HepG2 (cell line): Measurements from ENCODE around the gene UXS1. TPM values are rescaled to one million over a fixed set of nuclear protein-coding genes. Genes with fewer than 3 reads are reported as not detected.

Experiments
- ATF5 ChIP-seq: sonication (generic); formaldehyde crosslinking; IDR thresholded peaks from 2 replicates; pipeline ENCODE4 v1.4.0; 2020; ENCODE audit warnings: mild to moderate bottlenecking, low read depth, missing genetic modification reagents
- EP300 ChIP-seq, 3 experiments: sonication (generic) in 1 of 3; formaldehyde crosslinking in 1 of 3; IDR thresholded peaks; 2 replicates each; pipeline versions ENCODE4 v1.5.1 to v1.6.1; 2011 to 2020; ENCODE audit warnings: low read depth in 2 of 3, low read length in 2 of 3, borderline replicate concordance in 1 of 3, improper control_type of control experiment in 1 of 3, mild to moderate bottlenecking in 1 of 3, missing genetic modification reagents in 1 of 3, moderate library complexity in 1 of 3
- GATAD2A ChIP-seq: IDR thresholded peaks from 2 replicates; pipeline ENCODE4 v1.6.1; 2016
- JUND ChIP-seq: sonication (generic); formaldehyde crosslinking; IDR thresholded peaks from 2 replicates; pipeline ENCODE4 v1.8.0; 2022; ENCODE audit warnings: mild to moderate bottlenecking, missing genetic modification reagents
- KDM6A ChIP-seq: IDR thresholded peaks from 2 replicates; pipeline ENCODE4 v1.6.1; 2016; ENCODE audit warnings: low read depth
- PHF5A ChIP-seq: IDR thresholded peaks from one replicate; pipeline ENCODE4 v1.6.1; 2018; ENCODE audit warnings: low read depth, missing genetic modification reagents; ENCODE audit not compliant: unreplicated experiment
- ZBED4 ChIP-seq: sonication (generic); formaldehyde crosslinking; IDR thresholded peaks from 2 replicates; pipeline ENCODE4 v1.4.0; 2020; ENCODE audit warnings: missing genetic modification reagents, borderline replicate concordance
- ZNF83 ChIP-seq: sonication (generic); formaldehyde crosslinking; IDR thresholded peaks from 2 replicates; pipeline ENCODE4 v1.4.0; 2020; ENCODE audit warnings: missing genetic modification reagents, mild to moderate bottlenecking, borderline replicate concordance
- polyA plus RNA-seq, 8 experiments: library from polyadenylated mRNA; depleted of rRNA in 3 of 8; stranded (reverse) in 7 of 8; unstranded in 1 of 8; fragments of >200 nt; fragmentation: Illumina TruSeq in 4 of 8; extraction: Trizol in 4 of 8; gene quantifications; 2 replicates each; pipeline versions ENCODE4 v1.2.1 to v1.2.3, GENCODE V29; 2011 to 2016; ENCODE audit warnings: low read depth in 4 of 8, missing spikeins in 1 of 8, mixed read lengths in 1 of 8; ENCODE audit not compliant: insufficient read depth in 1 of 8
- total RNA-seq, 5 experiments: library from RNA; depleted of rRNA; stranded (reverse); fragments of >200 nt; fragmentation: Illumina TruSeq; extraction: Trizol; gene quantifications; 2 replicates each; pipeline ENCODE4 v1.2.3, GENCODE V29; 2016; ENCODE audit warnings: low read depth in 1 of 5
- TF ChIP-seq, protein P1 (sequence below): IDR thresholded peaks from 2 replicates; pipeline ENCODE4 v1.6.1; 2012; ENCODE audit warnings: low read depth, low read length, improper control_type of control experiment
- TF ChIP-seq, protein P2 (sequence below): sonication (generic); formaldehyde crosslinking; IDR thresholded peaks from 2 replicates; pipeline ENCODE4 v1.4.0; 2020; ENCODE audit warnings: mild to moderate bottlenecking, missing genetic modification reagents
- TF ChIP-seq, protein P3 (sequence below), 2 experiments: fragments of 450-650 bp in 1 of 2; sonication (generic) in 1 of 2; formaldehyde crosslinking in 1 of 2; IDR thresholded peaks; 2 replicates each; pipeline versions ENCODE4 v1.6.1 to v1.8.0; 2016 to 2022; ENCODE audit warnings: antibody characterized with exemption in 1 of 2, mild to moderate bottlenecking in 1 of 2, missing genetic modification reagents in 1 of 2

The UXS1 gene
- total and polyA plus RNA-seq, 2 of the 13 experiments (the other 11 are each of a cell fraction or from before 2014, with no cell fraction given) = 53.3 to 110 TPM

GRCh38 chr2:106124106-106124756 is 69.9 kb downstream of the UXS1 start (continued):
- TF ChIP-seq, protein P1, sequence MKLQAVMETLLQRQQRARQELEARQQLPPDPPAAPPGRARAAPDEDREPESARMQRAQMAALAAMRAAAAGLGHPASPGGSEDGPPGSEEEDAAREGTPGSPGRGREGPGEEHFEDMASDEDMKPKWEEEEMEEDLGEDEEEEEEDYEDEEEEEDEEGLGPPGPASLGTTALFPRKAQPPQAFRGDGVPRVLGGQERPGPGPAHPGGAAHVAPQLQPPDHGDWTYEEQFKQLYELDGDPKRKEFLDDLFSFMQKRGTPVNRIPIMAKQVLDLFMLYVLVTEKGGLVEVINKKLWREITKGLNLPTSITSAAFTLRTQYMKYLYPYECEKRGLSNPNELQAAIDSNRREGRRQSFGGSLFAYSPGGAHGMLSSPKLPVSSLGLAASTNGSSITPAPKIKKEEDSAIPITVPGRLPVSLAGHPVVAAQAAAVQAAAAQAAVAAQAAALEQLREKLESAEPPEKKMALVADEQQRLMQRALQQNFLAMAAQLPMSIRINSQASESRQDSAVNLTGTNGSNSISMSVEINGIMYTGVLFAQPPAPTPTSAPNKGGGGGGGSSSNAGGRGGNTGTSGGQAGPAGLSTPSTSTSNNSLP = 0 out of 2 replicates have a peak, but pooled peaks have one; percentile 7
- TF ChIP-seq JUND (0 out of 2 replicates have a peak, but pooled peaks have one; percentile 5), KDM6A (CRISPR knock-in tag) (no peak), GATAD2A (CRISPR knock-in tag) (peak; percentile 37; the same call in 1 of the 2 replicates), ZNF83 (CRISPR knock-in tag) (no peak), ZBED4 (CRISPR knock-in tag) (no peak), PHF5A (CRISPR knock-in tag) (no peak), ATF5 (CRISPR knock-in tag) (no peak), EP300 (IDR thresholded peaks at IDR 0.05; ENCODE audit: low read depth in 2 of 2, low read length in 2 of 2) (0 out of 4 replicates have a peak, but pooled peaks of 1 of the 2 experiments have one; percentile 31), EP300 (CRISPR knock-in tag; IDR thresholded peaks at IDR 0.05; ENCODE audit: borderline replicate concordance) (no peak)
- TF ChIP-seq, protein P2, sequence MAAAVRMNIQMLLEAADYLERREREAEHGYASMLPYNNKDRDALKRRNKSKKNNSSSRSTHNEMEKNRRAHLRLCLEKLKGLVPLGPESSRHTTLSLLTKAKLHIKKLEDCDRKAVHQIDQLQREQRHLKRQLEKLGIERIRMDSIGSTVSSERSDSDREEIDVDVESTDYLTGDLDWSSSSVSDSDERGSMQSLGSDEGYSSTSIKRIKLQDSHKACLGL (CRISPR knock-in tag) = no peak
- TF ChIP-seq, protein P3, sequence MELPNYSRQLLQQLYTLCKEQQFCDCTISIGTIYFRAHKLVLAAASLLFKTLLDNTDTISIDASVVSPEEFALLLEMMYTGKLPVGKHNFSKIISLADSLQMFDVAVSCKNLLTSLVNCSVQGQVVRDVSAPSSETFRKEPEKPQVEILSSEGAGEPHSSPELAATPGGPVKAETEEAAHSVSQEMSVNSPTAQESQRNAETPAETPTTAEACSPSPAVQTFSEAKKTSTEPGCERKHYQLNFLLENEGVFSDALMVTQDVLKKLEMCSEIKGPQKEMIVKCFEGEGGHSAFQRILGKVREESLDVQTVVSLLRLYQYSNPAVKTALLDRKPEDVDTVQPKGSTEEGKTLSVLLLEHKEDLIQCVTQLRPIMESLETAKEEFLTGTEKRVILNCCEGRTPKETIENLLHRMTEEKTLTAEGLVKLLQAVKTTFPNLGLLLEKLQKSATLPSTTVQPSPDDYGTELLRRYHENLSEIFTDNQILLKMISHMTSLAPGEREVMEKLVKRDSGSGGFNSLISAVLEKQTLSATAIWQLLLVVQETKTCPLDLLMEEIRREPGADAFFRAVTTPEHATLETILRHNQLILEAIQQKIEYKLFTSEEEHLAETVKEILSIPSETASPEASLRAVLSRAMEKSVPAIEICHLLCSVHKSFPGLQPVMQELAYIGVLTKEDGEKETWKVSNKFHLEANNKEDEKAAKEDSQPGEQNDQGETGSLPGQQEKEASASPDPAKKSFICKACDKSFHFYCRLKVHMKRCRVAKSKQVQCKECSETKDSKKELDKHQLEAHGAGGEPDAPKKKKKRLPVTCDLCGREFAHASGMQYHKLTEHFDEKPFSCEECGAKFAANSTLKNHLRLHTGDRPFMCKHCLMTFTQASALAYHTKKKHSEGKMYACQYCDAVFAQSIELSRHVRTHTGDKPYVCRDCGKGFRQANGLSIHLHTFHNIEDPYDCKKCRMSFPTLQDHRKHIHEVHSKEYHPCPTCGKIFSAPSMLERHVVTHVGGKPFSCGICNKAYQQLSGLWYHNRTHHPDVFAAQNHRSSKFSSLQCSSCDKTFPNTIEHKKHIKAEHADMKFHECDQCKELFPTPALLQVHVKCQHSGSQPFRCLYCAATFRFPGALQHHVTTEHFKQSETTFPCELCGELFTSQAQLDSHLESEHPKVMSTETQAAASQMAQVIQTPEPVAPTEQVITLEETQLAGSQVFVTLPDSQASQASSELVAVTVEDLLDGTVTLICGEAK (IDR thresholded peaks at IDR 0.05) = no peak
- TF ChIP-seq, protein P3 (CRISPR knock-in tag; IDR thresholded peaks at IDR 0.05) = no peak
